ENCODE data around the gene CARD19. TPM values are rescaled to one million over a fixed set of nuclear protein-coding genes. Genes with fewer than 3 reads are reported as not detected.
"Not testable (repeated sequence)": the region's sequence is repeated elsewhere in the genome, so short reads cannot be mapped to it uniquely, and the experiment has no call there.

CARD19 gene
- total RNA-seq, 1 donor from 2014 or later, result 19.9 TPM

- ATAC-seq, result no peak
Measured at GRCh38 chr9:93089024-93089423, 7.0 kb upstream of the CARD19 start.

DNA sequence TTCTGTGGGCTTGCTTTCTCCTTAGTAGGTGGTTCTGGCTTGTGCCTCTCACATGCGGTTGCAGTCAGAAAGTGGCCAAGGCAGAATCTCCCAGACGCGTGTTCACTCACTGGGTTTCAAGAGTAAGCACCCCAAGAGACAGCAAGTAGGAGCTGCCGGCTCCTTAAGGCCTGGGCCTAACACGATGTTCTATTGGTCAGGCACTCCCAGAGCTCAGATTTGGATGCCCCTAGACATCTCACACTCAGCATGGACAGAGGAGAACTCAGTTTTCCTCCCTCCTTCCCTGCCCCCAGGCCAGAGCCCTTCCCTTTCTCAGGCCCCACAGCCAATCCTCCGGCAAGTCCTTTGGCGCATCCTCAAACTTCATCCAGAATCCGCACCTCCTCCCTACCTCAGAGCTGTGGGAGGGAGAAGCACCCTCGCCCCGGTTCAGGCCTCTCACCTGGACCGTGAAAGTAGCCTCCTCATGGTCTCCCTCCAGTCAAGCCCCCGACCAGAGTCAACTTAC lies 6.5 kb upstream of the CARD19 start:
- no peak for ATAC-seq

GRCh38 chr9:93090091-93090655 lies 5.8 kb upstream of the CARD19 start:
- ATAC-seq, result no peak

GRCh38 chr9:93091056-93091452 lies 5.0 kb upstream of the CARD19 start:
- ATAC-seq, result no peak

DNA sequence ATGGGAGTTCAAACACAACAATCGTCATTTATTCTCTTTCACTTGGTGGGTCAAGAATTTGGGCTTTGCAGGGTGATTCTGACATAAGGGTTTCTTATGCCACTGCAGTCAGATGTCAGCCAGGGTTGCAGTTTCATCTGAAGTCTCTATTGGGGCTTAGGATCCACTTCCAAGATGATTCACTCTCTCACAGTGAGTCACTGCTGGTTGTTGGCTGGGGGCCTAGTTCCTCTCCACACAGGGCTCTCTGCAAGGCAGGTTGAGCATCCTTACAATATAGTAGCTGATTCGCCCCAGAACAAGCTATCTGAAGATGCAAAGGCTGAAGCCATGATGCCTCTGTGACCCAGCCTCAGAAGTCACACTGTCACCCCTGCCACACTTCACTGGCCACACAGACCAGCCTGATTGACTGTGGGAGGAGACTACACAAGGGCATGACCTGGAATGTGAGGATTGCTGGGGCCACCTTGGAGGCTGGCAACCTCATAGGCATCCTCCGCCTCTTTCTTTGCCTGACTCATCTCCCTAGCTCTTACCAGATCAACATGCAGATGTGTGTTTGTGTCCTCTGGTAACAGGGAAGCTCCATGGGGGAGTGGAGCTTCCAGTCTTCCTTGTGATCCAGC lies 4.5 kb upstream of the CARD19 start:
- ATAC-seq, result no peak

- ATAC-seq, result no peak
Measured at GRCh38 chr9:93092251-93092991, 3.6 kb upstream of the CARD19 start.

- ATAC-seq, result no peak
Measured at GRCh38 chr9:93093127-93093876, 2.7 kb upstream of the CARD19 start.

- ATAC-seq, result no peak
Measured at GRCh38 chr9:93093877-93094657, 1.9 kb upstream of the CARD19 start.

- ATAC-seq, result no peak
Measured at GRCh38 chr9:93094658-93095204, 1.3 kb upstream of the CARD19 start.

- ATAC-seq, result peak; percentile 89
Measured at GRCh38 chr9:93095205-93096130, 549 bp upstream of the CARD19 start.

DNA sequence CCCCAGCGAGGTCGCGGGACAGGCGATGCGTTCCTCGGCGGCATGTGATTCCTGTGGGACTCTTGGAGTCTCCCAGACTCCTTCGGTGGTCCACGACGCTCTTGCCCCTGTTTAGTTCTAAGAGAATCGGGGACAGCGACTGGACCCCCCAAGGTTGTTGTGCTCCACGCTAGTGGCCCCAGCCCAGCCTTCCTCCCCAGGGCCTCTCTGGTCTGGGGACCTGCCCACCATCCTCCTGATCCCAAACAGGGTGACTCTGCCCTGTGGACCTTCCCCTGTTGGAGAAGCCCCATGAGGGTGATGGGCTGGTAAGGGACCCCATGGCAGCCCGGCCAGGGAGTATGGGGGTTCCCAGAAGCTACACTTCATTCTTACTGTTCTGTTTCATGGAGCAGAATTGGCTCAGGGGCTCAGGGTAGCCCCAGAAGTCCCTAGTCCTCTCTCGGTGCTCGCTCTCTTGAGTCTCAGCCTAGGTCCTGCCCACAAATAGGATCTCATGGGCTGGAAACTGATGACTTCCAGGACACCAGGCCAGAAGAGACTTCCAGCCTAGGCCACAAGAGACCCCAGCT lies 880 bp downstream of the CARD19 start:
- no peak for ATAC-seq

- no peak for ATAC-seq
Measured at GRCh38 chr9:93097511-93098201, 1.6 kb downstream of the CARD19 start.

DNA sequence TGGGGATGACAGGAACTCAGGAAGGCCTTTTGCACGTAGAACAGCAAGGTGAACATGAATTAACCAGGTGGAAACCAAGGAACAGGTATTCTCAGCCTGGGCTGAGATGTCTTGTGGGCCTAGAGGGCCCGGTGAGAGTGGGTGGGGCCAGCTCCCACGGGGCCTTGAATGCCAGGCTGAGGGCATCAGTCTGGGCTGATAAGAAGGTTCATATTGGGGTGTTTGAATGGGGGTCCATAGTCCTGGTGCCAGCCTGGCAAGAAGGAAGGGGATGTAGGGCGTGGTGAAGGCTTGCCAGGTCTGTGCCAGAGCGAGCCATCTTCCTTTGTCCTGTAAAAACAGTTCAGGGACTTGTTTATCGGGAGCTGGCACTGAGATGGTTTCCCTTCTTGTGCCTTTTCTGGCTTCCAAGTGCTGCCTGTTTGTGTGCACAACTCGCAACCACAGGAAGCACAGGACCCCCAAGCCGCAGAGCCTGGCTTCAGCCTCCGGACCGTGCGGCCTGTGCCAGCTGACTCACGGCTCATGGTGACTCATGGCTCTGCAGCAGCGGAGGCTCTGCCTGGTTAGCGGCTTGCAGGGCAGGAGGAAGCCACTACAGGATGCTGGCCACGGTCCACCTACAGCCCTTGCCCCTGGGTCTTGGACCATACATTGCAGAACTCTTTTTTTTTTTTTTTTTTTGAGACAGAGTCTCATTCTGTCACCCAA lies 2.4 kb downstream of the CARD19 start:
- ATAC-seq, result peak; percentile 42

- no peak for ATAC-seq
Measured at GRCh38 chr9:93099551-93100275, 3.7 kb downstream of the CARD19 start.

DNA sequence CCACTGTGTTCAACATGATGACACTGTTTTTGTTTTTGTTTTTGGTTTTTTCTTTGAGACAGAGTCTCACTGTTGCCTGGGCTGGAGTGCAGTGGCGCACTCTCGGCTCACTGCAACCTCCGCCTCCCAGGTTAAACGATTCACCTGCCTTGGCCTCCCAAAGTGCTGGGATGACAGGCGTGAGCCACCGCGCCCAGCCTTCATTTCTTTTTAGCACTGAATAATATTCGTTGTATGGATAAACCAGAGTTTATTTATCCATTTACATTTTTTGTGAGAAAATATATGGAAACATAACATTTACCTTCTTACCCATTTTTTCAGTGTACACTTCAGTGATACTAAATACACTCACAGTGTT lies 4.2 kb downstream of the CARD19 start:
- no peak for ATAC-seq

- ATAC-seq, result not testable (repeated sequence)
Measured at GRCh38 chr9:93101086-93101485, 5.1 kb downstream of the CARD19 start.

- no peak for ATAC-seq
Measured at GRCh38 chr9:93105620-93106019, 9.6 kb downstream of the CARD19 start.

DNA sequence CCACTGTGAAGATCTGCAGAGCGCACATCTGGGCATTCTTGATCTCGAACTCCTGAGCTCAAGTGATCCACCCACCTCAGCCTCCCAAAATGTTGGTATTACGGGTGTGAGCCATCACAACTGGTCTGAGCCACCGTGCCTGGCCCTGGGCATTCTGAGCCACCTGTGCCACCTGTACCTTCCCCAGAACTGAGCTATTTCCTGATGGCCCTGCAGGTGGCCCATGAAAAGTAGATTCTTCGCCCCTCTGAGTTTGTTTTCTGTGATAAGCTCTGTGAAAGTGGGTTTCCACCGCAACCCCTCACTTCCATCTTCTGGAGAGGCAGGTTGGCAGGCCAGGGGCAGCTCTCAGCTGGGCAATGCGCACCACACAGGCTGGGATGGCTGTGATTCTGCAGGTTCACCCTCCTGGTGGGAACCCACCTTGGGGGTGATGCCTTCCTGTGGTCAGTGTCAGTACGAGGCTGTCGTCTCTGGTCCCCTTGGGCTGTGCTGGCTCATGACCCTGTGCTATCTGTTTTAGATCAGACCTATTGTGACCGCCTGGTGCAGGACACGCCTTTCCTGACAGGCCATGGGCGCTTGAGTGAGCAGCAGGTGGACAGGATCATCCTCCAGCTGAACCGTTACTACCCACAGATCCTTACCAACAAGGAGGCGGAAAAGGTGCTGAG lies 11.3 kb downstream of the CARD19 start:
- no peak for ATAC-seq

All from esophagus mucosa (tissue), 1 donor.